IMR-90 (cell line): ENCODE data around the gene GRM8. TPM values are rescaled to one million over a fixed set of nuclear protein-coding genes. Genes with fewer than 3 reads are reported as not detected.

ENCODE experiments used
- ATAC-seq: fragments of 200-7000 bp; cut with Tn5 transposase; 2 replicates; pipeline ENCODE4 v1.9.1; 2020; ENCODE audit warnings: low read depth, mild to moderate bottlenecking, moderate library complexity
- BruUV-seq: library from RNA; stranded (reverse); fragments of 400-500 nt; replicated peaks from 2 replicates; lab custom pipeline; 2021; lab: Mats Ljungman, UMichigan
- CTCF ChIA-PET: fragments of 300-600 bp; formaldehyde crosslinking; extraction: SDS; loops from one replicate; lab custom pipeline; 2021; ENCODE audit warnings: antibody characterized with exemption; lab: Yijun Ruan, JAX
- POLR2A ChIA-PET: fragments of 300-600 bp; sonication (Branson Sonifier 250); formaldehyde crosslinking; loops from one replicate; lab custom pipeline; 2022; ENCODE audit warnings: antibody characterized with exemption; ENCODE audit not compliant: unreplicated experiment; lab: Charles Lee
- DNase-seq: peaks from one replicate; pipeline ENCODE4 v3.0.0; 2013
- H2AFZ ChIP-seq: replicated peaks from 2 replicates; pipeline ENCODE3; 2013; ENCODE audit warnings: low read length, mild to moderate bottlenecking; ENCODE audit not compliant: poor library complexity
- H2AK5ac ChIP-seq: 2 replicates; pipeline ENCODE4 v1.6.1; 2013; ENCODE audit warnings: low read depth, low read length, inconsistent platforms
- H2AK9ac ChIP-seq: replicated peaks from 2 replicates; pipeline ENCODE3; 2013; ENCODE audit warnings: mild to moderate bottlenecking, low read depth, low read length, moderate library complexity; ENCODE audit not compliant: poor library complexity
- H2BK120ac ChIP-seq: 2 replicates; pipeline ENCODE4 v1.6.1; 2013; ENCODE audit warnings: low read depth, low read length, inconsistent platforms
- H2BK15ac ChIP-seq: 3 replicates; pipeline ENCODE4 v1.6.1; 2013; ENCODE audit warnings: low read depth, low read length, inconsistent platforms
- H2BK20ac ChIP-seq: 2 replicates; pipeline ENCODE4 v1.6.1; 2013; ENCODE audit warnings: low read depth, mild to moderate bottlenecking, inconsistent platforms, low read length, moderate library complexity
- H2BK5ac ChIP-seq: 2 replicates; pipeline ENCODE4 v1.6.1; 2013; ENCODE audit warnings: mild to moderate bottlenecking, low read depth, low read length, inconsistent platforms; ENCODE audit not compliant: poor library complexity, severe bottlenecking
- H3K14ac ChIP-seq: replicated peaks from 2 replicates; pipeline ENCODE4 v1.6.1; 2013; ENCODE audit warnings: low read depth, low read length, inconsistent platforms
- H3K18ac ChIP-seq: 2 replicates; pipeline ENCODE4 v1.6.1; 2013; ENCODE audit warnings: low read depth, low read length, control low read depth
- H3K23ac ChIP-seq: 2 replicates; pipeline ENCODE4 v1.6.1; 2013; ENCODE audit warnings: low read depth, low read length, inconsistent platforms
- H3K27ac ChIP-seq: 2 replicates; pipeline ENCODE4 v1.5.1; 2013; ENCODE audit warnings: mild to moderate bottlenecking, control low read depth, low read length; ENCODE audit not compliant: insufficient read depth
- H3K27me3 ChIP-seq: 2 replicates; pipeline ENCODE4 v1.6.1; 2013; ENCODE audit warnings: low read length; ENCODE audit not compliant: control insufficient read depth, insufficient read depth
- H3K36me3 ChIP-seq: 2 replicates; pipeline ENCODE4 v1.6.1; 2013; ENCODE audit warnings: low read length, mixed read lengths; ENCODE audit not compliant: control insufficient read depth, insufficient read depth
- H3K4ac ChIP-seq: 2 replicates; pipeline ENCODE4 v1.6.1; 2013; ENCODE audit warnings: low read depth, low read length, inconsistent platforms
- H3K4me1 ChIP-seq: 2 replicates; pipeline ENCODE4 v1.6.1; 2013; ENCODE audit warnings: low read length, mixed read lengths; ENCODE audit not compliant: control insufficient read depth, insufficient read depth
- H3K4me2 ChIP-seq: 2 replicates; pipeline ENCODE4 v1.6.1; 2013; ENCODE audit warnings: low read depth, mild to moderate bottlenecking, control low read depth, low read length, moderate library complexity
- H3K4me3 ChIP-seq: 2 replicates; pipeline ENCODE4 v1.5.1; 2013; ENCODE audit warnings: low read depth, mild to moderate bottlenecking, control low read depth, low read length, moderate library complexity; ENCODE audit not compliant: insufficient read depth
- H3K56ac ChIP-seq: 2 replicates; pipeline ENCODE4 v1.6.1; 2013; ENCODE audit warnings: low read length, inconsistent platforms; ENCODE audit not compliant: insufficient read depth; ENCODE audit errors: extremely low read depth
- H3K79me1 ChIP-seq, 2 experiments: 2 replicates each; pipeline ENCODE4 v1.6.1; 2013; ENCODE audit warnings: low read length in 2 of 2, inconsistent platforms in 1 of 2, low read depth in 1 of 2
- H3K9ac ChIP-seq: 2 replicates; pipeline ENCODE4 v1.6.1; 2013; ENCODE audit warnings: low read depth, low read length, control low read depth
- H3K9me1 ChIP-seq: 2 replicates; pipeline ENCODE4 v1.6.1; 2013; ENCODE audit warnings: low read length, inconsistent platforms; ENCODE audit not compliant: insufficient read depth
- H3K9me3 ChIP-seq: 2 replicates; pipeline ENCODE4 v1.6.1; 2013; ENCODE audit warnings: low read length; ENCODE audit not compliant: control insufficient read depth, insufficient read depth
- H4K20me1 ChIP-seq: 2 replicates; pipeline ENCODE4 v1.6.1; 2013; ENCODE audit warnings: low read length, inconsistent platforms; ENCODE audit not compliant: insufficient read depth
- H4K5ac ChIP-seq: 2 replicates; pipeline ENCODE4 v1.6.1; 2013; ENCODE audit warnings: mild to moderate bottlenecking, low read depth, low read length, control low read depth
- H4K8ac ChIP-seq, 2 experiments: 2 replicates each; pipeline ENCODE4 v1.6.1; 2013; ENCODE audit warnings: low read depth in 2 of 2, low read length in 2 of 2, control low read depth in 1 of 2, inconsistent platforms in 1 of 2
- H4K91ac ChIP-seq: 2 replicates; pipeline ENCODE4 v1.6.1; 2013; ENCODE audit warnings: low read depth, low read length, inconsistent platforms; ENCODE audit not compliant: insufficient read depth
- BHLHE40 ChIP-seq: fragments of 150-350 bp; IDR thresholded peaks from 2 replicates; pipeline ENCODE4 v1.6.1; 2016; ENCODE audit warnings: mild to moderate bottlenecking, low read depth, low read length
- CEBPB ChIP-seq: IDR thresholded peaks from 2 replicates; pipeline ENCODE4 v1.6.1; 2012; ENCODE audit warnings: low read depth, low read length, improper control_type of control experiment
- CHD1 ChIP-seq: IDR thresholded peaks from 2 replicates; pipeline ENCODE4 v1.6.1; 2012; ENCODE audit warnings: low read depth, low read length, improper control_type of control experiment
- CTCF ChIP-seq: conservative IDR thresholded peaks from 2 replicates; pipeline ENCODE4 v1.5.1; 2012; ENCODE audit warnings: mild to moderate bottlenecking, low read depth, low read length, improper control_type of control experiment
- FOS ChIP-seq: fragments of 150-350 bp; IDR thresholded peaks from 2 replicates; pipeline ENCODE4 v1.6.1; 2016; ENCODE audit warnings: low read depth, low read length
- MAFK ChIP-seq: IDR thresholded peaks from 2 replicates; pipeline ENCODE4 v1.6.1; 2012; ENCODE audit warnings: low read depth, low read length, improper control_type of control experiment
- MAZ ChIP-seq: IDR thresholded peaks from 2 replicates; pipeline ENCODE4 v1.6.1; 2012; ENCODE audit warnings: low read depth, mild to moderate bottlenecking, low read length, improper control_type of control experiment, moderate library complexity, borderline replicate concordance
- MXI1 ChIP-seq: IDR thresholded peaks from 2 replicates; pipeline ENCODE4 v1.6.1; 2012; ENCODE audit warnings: low read depth, mild to moderate bottlenecking, low read length, moderate library complexity, borderline replicate concordance
- NFE2L2 ChIP-seq: fragments of 150-350 bp; IDR thresholded peaks from 2 replicates; pipeline ENCODE4 v1.6.1; 2016; ENCODE audit warnings: low read depth, mild to moderate bottlenecking, low read length
- POLR2A ChIP-seq: IDR thresholded peaks from 2 replicates; pipeline ENCODE4 v1.6.1; 2012; ENCODE audit warnings: mild to moderate bottlenecking, low read depth, low read length
- RAD21 ChIP-seq: IDR thresholded peaks from 2 replicates; pipeline ENCODE4 v1.6.1; 2012; ENCODE audit warnings: low read length, improper control_type of control experiment
- RCOR1 ChIP-seq: IDR thresholded peaks from 2 replicates; pipeline ENCODE4 v1.6.1; 2012; ENCODE audit warnings: mild to moderate bottlenecking, low read length, improper control_type of control experiment; ENCODE audit not compliant: insufficient replicate concordance
- RFX5 ChIP-seq: IDR thresholded peaks from 2 replicates; pipeline ENCODE4 v1.8.0; 2012; ENCODE audit warnings: low read depth, mild to moderate bottlenecking, low read length, moderate library complexity
- SMC3 ChIP-seq: fragments of 150-350 bp; IDR thresholded peaks from 2 replicates; pipeline ENCODE4 v1.6.1; 2016; ENCODE audit warnings: low read depth, mild to moderate bottlenecking, antibody characterized with exemption, low read length, moderate library complexity
- USF2 ChIP-seq: fragments of 150-350 bp; IDR thresholded peaks from 2 replicates; pipeline ENCODE4 v1.6.1; 2017; ENCODE audit warnings: mild to moderate bottlenecking, antibody characterized with exemption, low read length, low read depth
- WGBS, 2 experiments: methylation state at CpG; one replicate each; pipeline versions ENCODE4 v1.1.5 to v1.1.7; 2013; ENCODE audit warnings: missing lambda C conversion rate in 2 of 2; ENCODE audit not compliant: insufficient read length in 1 of 2; ENCODE audit errors: extremely low coverage in 2 of 2; 5-methylcytosine and 5-hydroxymethylcytosine counted together
- dilution Hi-C: fragments of 300-500 bp; cut with HindIII; formaldehyde crosslinking; loops from one replicate; pipeline ENCODE4 v1.14.3; 2018; ENCODE audit warnings: low sequenced_read_pairs; ENCODE audit not compliant: unreplicated experiment
- in situ Hi-C: fragments of 300-500 bp; cut with MboI; formaldehyde crosslinking; loops from 3 replicates; pipeline ENCODE4 v1.14.3; 2019; ENCODE audit warnings: low sequenced_read_pairs, inconsistent platforms, mixed read lengths
- intact Hi-C: fragments of 100-400 bp; cut with micrococcal nuclease; formaldehyde crosslinking; loops from 2 replicates; pipeline ENCODE4 v1.10.0; 2022
- polyA plus RNA-seq, 3 experiments: library from polyadenylated mRNA; depleted of rRNA; stranded (reverse); fragments of >200 nt; gene quantifications; 2 replicates each; pipeline ENCODE4 v1.2.3, GENCODE V29; 2012; ENCODE audit warnings: low replicate concordance in 1 of 3
- total RNA-seq: library from RNA; depleted of rRNA; stranded (reverse); fragments of >200 nt; gene quantifications from 2 replicates; pipeline ENCODE4 v1.2.3, GENCODE V29; 2012
- TF ChIP-seq, protein P1 (sequence below): fragments of 150-350 bp; IDR thresholded peaks from 2 replicates; pipeline ENCODE4 v1.6.1; 2016; ENCODE audit warnings: low read depth, mild to moderate bottlenecking, low read length, moderate library complexity, borderline replicate concordance

The GRM8 gene
- total and polyA plus RNA-seq, 2 of the 4 experiments (the other 2 are of a cell fraction): not detected

DNA sequence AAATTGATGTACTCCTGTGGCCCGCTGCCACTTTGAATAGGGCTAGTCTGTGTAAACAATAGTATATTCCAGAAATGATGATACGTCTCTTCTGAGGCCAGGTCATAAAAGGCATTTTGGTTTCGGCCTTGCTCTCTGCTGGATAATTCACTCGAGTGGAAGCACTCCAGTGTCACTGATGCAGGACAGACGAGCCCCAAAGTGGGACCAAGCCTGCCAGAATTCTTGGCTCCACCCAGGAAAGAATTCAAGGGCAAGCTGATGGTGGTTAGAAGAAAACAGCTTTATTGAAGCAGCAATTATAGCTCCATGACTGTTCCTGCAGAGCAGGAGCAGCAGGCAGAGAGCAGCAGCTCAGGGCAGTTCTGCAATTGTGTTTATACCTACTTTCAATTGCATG lies 717.6 kb downstream of the GRM8 start:
- DNase-seq: no peak
- H3K14ac ChIP-seq: no peak overlapping the region
- no peak overlapping the region for H2BK120ac ChIP-seq
- H2AFZ ChIP-seq: no peak overlapping the region
- WGBS, 2 experiments: no CpG with 5 or more reads among the region's 5 CpGs
- H3K27me3 ChIP-seq: no peaks in the 10 kb centered on the region
- H2AK9ac ChIP-seq: no peak overlapping the region
- no peaks in the 10 kb centered on the region for H4K20me1 ChIP-seq
- no peak overlapping the region for H2BK5ac ChIP-seq
- H4K91ac ChIP-seq: no peak overlapping the region
- H3K36me3 ChIP-seq: no peaks in the 10 kb centered on the region
- no peak overlapping the region for H4K5ac ChIP-seq
- H3K79me1 ChIP-seq: no peaks in the 10 kb centered on the region
- no peak overlapping the region for H3K4me2 ChIP-seq
- no TSS peak for BruUV-seq
- no peak overlapping the region for H2BK20ac ChIP-seq
- no peak overlapping the region for H2BK15ac ChIP-seq
- intact Hi-C loops (no loop called here), dilution Hi-C loops (no loop called here), in situ Hi-C loops (no loop called here)
- no peak overlapping the region for H3K23ac ChIP-seq
- TF ChIP-seq BHLHE40 (no peak), NFE2L2 (no peak), RAD21 (no peak), SMC3 (no peak), MXI1 (no peak), MAZ (no peak), POLR2A (no peak), CEBPB (no peak), MAFK (no peak), USF2 (no peak), CHD1 (no peak), RCOR1 (no peak), FOS (no peak), RFX5 (no peak), CTCF (no peak)
- TF ChIP-seq, protein P1, sequence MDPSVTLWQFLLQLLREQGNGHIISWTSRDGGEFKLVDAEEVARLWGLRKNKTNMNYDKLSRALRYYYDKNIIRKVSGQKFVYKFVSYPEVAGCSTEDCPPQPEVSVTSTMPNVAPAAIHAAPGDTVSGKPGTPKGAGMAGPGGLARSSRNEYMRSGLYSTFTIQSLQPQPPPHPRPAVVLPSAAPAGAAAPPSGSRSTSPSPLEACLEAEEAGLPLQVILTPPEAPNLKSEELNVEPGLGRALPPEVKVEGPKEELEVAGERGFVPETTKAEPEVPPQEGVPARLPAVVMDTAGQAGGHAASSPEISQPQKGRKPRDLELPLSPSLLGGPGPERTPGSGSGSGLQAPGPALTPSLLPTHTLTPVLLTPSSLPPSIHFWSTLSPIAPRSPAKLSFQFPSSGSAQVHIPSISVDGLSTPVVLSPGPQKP: no peak
- H3K9ac ChIP-seq: no peak overlapping the region
- H4K8ac ChIP-seq: no peak overlapping the region
- H3K4me3 ChIP-seq: no peak overlapping the region
- no peak for ATAC-seq
- H3K9me1 ChIP-seq: no peaks in the 10 kb centered on the region
- no peaks in the 10 kb centered on the region for H3K4me1 ChIP-seq
- ChIA-PET POLR2A (no interaction called here), CTCF (no interaction called here)
- no peak overlapping the region for H3K56ac ChIP-seq
- no peak overlapping the region for H3K27ac ChIP-seq
- no peak overlapping the region for H3K18ac ChIP-seq
- H3K9me3 ChIP-seq: peaks cover 16% of the 10 kb centered on the region
- no peak overlapping the region for H3K4ac ChIP-seq
- no peak overlapping the region for H2AK5ac ChIP-seq
